Measurements from ENCODE around the gene CCNG2.
A peak's percentile ranks its signal among the peaks of the same experiment; 100 is the strongest.

The CCNG2 gene

DNA sequence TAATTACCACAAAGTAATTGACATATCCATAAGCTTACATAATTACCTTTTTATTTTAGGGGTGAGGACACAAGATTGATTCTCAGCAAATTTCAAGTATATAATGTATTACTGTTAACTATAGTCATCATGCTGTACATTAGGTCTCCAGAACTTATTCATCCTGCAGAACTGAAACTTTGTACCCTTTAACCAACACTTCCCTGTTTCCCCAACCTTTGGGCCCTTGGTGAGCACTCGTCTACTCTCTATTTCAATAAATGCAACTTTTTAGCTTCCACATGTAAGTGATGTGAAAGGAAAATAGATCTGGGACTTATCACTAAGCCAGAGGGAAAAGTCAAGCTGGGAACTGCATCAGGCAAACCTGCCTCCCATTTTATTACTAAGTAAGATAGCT lies 33.6 kb upstream of the CCNG2 start:
- no peak for TF ChIP-seq EZH2phosphoT487 (IDR thresholded peaks at IDR 0.05; ENCODE audit: low read length)
- TF ChIP-seq EZH2 (optimal IDR thresholded peaks at IDR 0.05; ENCODE audit: low read depth, low read length): no peak
- TF ChIP-seq, protein P1, sequence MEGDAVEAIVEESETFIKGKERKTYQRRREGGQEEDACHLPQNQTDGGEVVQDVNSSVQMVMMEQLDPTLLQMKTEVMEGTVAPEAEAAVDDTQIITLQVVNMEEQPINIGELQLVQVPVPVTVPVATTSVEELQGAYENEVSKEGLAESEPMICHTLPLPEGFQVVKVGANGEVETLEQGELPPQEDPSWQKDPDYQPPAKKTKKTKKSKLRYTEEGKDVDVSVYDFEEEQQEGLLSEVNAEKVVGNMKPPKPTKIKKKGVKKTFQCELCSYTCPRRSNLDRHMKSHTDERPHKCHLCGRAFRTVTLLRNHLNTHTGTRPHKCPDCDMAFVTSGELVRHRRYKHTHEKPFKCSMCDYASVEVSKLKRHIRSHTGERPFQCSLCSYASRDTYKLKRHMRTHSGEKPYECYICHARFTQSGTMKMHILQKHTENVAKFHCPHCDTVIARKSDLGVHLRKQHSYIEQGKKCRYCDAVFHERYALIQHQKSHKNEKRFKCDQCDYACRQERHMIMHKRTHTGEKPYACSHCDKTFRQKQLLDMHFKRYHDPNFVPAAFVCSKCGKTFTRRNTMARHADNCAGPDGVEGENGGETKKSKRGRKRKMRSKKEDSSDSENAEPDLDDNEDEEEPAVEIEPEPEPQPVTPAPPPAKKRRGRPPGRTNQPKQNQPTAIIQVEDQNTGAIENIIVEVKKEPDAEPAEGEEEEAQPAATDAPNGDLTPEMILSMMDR (IDR thresholded peaks at IDR 0.05; ENCODE audit: low read length): no peak
- Histone ChIP-seq H2AFZ (ENCODE audit: low read length) (no peak overlapping the region), H3K27me3 (replicated peaks; ENCODE audit: insufficient read depth, low read length) (no peaks in the 10 kb centered on the region), H3K79me2 (ENCODE audit: low read length) (no peaks in the 10 kb centered on the region), H3K9ac (ENCODE audit: low read length) (no peak overlapping the region), H3K9me3 (replicated peaks; ENCODE audit: insufficient read depth, low read length) (no peaks in the 10 kb centered on the region), H3K9me2 (replicated peaks; ENCODE audit: insufficient read depth, low read length) (no peaks in the 10 kb centered on the region), H3K4me1 (ENCODE audit: low read length) (peaks cover 24% of the 10 kb centered on the region), H3K4me3 (ENCODE audit: low read length) (no peak overlapping the region), H4K20me1 (ENCODE audit: insufficient read depth, low read length) (no peaks in the 10 kb centered on the region), H3K27ac (ENCODE audit: low read length) (no peak overlapping the region), H3K4me2 (ENCODE audit: low read depth, low read length) (no peak overlapping the region), H3K36me3 (replicated peaks; ENCODE audit: insufficient read depth, low read length) (no peaks in the 10 kb centered on the region), H3F3A (ENCODE audit: insufficient read depth, low read length) (peaks cover 3% of the 10 kb centered on the region; the same call in 1 of the 2 replicates)
- peak; percentile 7 for DNase-seq

DNA sequence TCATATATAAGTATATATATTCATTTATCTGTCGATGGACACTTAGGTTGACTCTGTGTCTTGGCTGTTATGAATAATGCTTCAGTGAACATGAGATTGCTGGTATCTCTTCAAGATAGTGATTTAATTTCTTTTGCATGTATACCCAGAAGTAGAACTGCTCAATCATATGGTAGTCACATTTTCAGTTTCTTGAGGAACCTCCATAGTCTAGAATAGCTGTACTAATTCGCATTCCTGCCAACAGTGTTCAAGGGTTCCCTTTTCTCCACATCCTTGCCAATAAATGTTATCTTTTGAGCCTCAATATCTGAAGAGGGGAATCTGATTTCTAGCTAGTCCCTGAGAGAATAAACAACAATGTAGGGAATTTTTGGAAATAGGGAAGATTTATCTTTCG lies 32.4 kb upstream of the CCNG2 start:
- no peaks in the 10 kb centered on the region for H4K20me1 ChIP-seq (ENCODE audit: insufficient read depth, low read length)
- H3K36me3 ChIP-seq (replicated peaks; ENCODE audit: insufficient read depth, low read length): no peaks in the 10 kb centered on the region
- TF ChIP-seq, protein P1 (IDR thresholded peaks at IDR 0.05; ENCODE audit: low read length): no peak
- TF ChIP-seq EZH2phosphoT487 (IDR thresholded peaks at IDR 0.05; ENCODE audit: low read length): no peak
- no peak for TF ChIP-seq EZH2 (optimal IDR thresholded peaks at IDR 0.05; ENCODE audit: low read depth, low read length)
- no peak for DNase-seq
- no peak overlapping the region for H3K4me3 ChIP-seq (ENCODE audit: low read length)
- H2AFZ ChIP-seq (ENCODE audit: low read length): no peak overlapping the region
- no peak overlapping the region for H3K9ac ChIP-seq (ENCODE audit: low read length)
- no peaks in the 10 kb centered on the region for H3K79me2 ChIP-seq (ENCODE audit: low read length)
- peaks cover 3% of the 10 kb centered on the region; the same call in 1 of the 2 replicates for H3F3A ChIP-seq (ENCODE audit: insufficient read depth, low read length)
- H3K9me2 ChIP-seq (replicated peaks; ENCODE audit: insufficient read depth, low read length): no peaks in the 10 kb centered on the region
- peaks cover 24% of the 10 kb centered on the region for H3K4me1 ChIP-seq (ENCODE audit: low read length)
- H3K27ac ChIP-seq (ENCODE audit: low read length): no peak overlapping the region
- no peak overlapping the region for H3K4me2 ChIP-seq (ENCODE audit: low read depth, low read length)
- H3K27me3 ChIP-seq (replicated peaks; ENCODE audit: insufficient read depth, low read length): no peaks in the 10 kb centered on the region
- no peaks in the 10 kb centered on the region for H3K9me3 ChIP-seq (replicated peaks; ENCODE audit: insufficient read depth, low read length)

DNA sequence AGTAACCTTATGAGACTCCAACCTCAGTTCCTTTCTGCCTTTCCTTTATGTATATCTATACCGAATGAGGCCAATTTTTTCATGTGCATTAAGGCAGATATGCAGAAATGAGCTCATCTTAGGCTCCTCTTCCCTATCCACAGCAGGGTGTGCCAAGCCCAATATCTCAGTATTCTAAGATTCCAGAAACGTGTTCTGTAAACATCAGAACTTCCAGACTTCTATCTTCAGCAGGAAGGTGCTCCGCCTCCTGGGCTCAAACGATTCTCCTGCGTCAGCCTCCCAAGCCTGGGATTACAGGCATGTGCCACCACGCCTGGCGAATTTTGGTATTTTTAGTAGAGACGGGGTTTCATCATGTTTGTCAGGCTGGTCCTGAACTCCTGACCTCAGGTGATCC lies 31.0 kb upstream of the CCNG2 start:
- no peak for DNase-seq
- Histone ChIP-seq H3F3A (ENCODE audit: insufficient read depth, low read length) (peaks cover 3% of the 10 kb centered on the region; the same call in 1 of the 2 replicates), H3K4me3 (ENCODE audit: low read length) (no peak overlapping the region), H3K4me2 (ENCODE audit: low read depth, low read length) (no peak overlapping the region), H3K36me3 (replicated peaks; ENCODE audit: insufficient read depth, low read length) (no peaks in the 10 kb centered on the region), H3K9me3 (replicated peaks; ENCODE audit: insufficient read depth, low read length) (no peaks in the 10 kb centered on the region), H3K4me1 (ENCODE audit: low read length) (peaks cover 24% of the 10 kb centered on the region), H3K79me2 (ENCODE audit: low read length) (no peaks in the 10 kb centered on the region), H3K27ac (ENCODE audit: low read length) (no peak overlapping the region), H2AFZ (ENCODE audit: low read length) (no peak overlapping the region), H3K9me2 (replicated peaks; ENCODE audit: insufficient read depth, low read length) (no peaks in the 10 kb centered on the region), H3K27me3 (replicated peaks; ENCODE audit: insufficient read depth, low read length) (no peaks in the 10 kb centered on the region), H3K9ac (ENCODE audit: low read length) (no peak overlapping the region), H4K20me1 (ENCODE audit: insufficient read depth, low read length) (no peaks in the 10 kb centered on the region)
- TF ChIP-seq EZH2phosphoT487 (IDR thresholded peaks at IDR 0.05; ENCODE audit: low read length): no peak
- TF ChIP-seq, protein P1 (IDR thresholded peaks at IDR 0.05; ENCODE audit: low read length): no peak
- no peak for TF ChIP-seq EZH2 (optimal IDR thresholded peaks at IDR 0.05; ENCODE audit: low read depth, low read length)
